Endothelial cell of umbilical vein (primary cell): ENCODE measurements around the gene SLC4A1AP.

Source experiments
- CTCF ChIP-seq, 2 donors: IDR thresholded peaks; 1 replicate in 1 of 2; 2 replicates in 1 of 2; pipeline ENCODE4 v1.5.1; 2011; ENCODE audit warnings: low read length in 2 of 2, mild to moderate bottlenecking in 2 of 2, moderate library complexity in 2 of 2, control low read depth in 1 of 2, inconsistent platforms in 1 of 2, low read depth in 1 of 2; ENCODE audit not compliant: insufficient read depth in 1 of 2; ENCODE audit errors: extremely low read depth in 1 of 2
- POLR2A ChIP-seq: IDR thresholded peaks from 2 replicates; pipeline ENCODE4 v1.6.1; 2012; ENCODE audit warnings: low read depth, mild to moderate bottlenecking, control low read depth, low read length

GRCh38 chr2:27628767-27629709 lies 34.7 kb upstream of the SLC4A1AP start, which contains the start of the genes CCDC121 and GPN1:
- TF ChIP-seq POLR2A = peak; percentile 96
- no peak for TF ChIP-seq CTCF (IDR thresholded peaks at IDR 0.05; ENCODE audit: extremely low read depth in 1 of 2, insufficient read depth in 1 of 2, low read depth in 1 of 2, low read length in 2 of 2)
